ENCODE results near the gene DYRK1B. TPM values are rescaled to one million over a fixed set of nuclear protein-coding genes. Genes with fewer than 3 reads are reported as not detected.

Gene DYRK1B
- total RNA-seq, 4 donors from 2014 or later: 8.3 to 38.7 (median 17.3) TPM

- H3K27me3 ChIP-seq: no peaks in the 10 kb centered on the region
- H3K4me3 ChIP-seq: no peak overlapping the region
- DNase-seq: no peak
- H3K9me3 ChIP-seq: no peaks in the 10 kb centered on the region
- no peak overlapping the region for H3K27ac ChIP-seq
- H3K36me3 ChIP-seq: no peaks in the 10 kb centered on the region
- TF ChIP-seq CTCF (IDR thresholded peaks at IDR 0.05) (no peak), POLR2A (IDR thresholded peaks at IDR 0.05) (no peak)
- H3K4me1 ChIP-seq: no peaks in the 10 kb centered on the region
Measured at GRCh38 chr19:39852882-39853281, 18.9 kb upstream of the DYRK1B start.

- Histone ChIP-seq H3K9me3 (no peaks in the 10 kb centered on the region), H3K4me1 (peaks cover 0 to 8% (median 0%) of the 10 kb centered on the region in 4 donors), H3K36me3 (no peaks in the 10 kb centered on the region), H3K27me3 (no peaks in the 10 kb centered on the region), H3K4me3 (no peak overlapping the region), H3K27ac (no peak overlapping the region)
- TF ChIP-seq CTCF (IDR thresholded peaks at IDR 0.05): no peak
- TF ChIP-seq POLR2A (IDR thresholded peaks at IDR 0.05): no peak
- no peak for DNase-seq
Measured at GRCh38 chr19:39850892-39851291, 16.9 kb upstream of the DYRK1B start.

DNA sequence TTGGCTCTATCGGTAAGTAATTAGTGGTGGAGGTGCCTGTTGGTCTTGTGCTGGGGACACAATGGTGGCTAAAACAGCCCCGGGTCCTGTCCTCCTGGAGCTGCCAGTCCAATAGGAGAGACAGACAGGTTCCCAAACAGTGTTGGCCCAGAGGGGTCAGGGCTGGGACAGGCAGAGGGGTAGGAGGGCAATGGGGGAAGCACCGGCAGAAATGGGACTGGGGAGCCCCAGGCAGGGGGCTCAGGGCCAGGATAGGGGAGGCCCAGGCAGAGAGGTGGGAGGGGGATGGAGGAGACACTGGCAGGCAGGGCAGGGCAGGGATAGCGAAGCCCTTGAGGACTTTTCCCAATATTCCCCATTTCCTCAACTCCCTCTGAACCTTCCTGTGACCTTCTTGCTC lies 14.4 kb upstream of the DYRK1B start:
- TF ChIP-seq POLR2A (IDR thresholded peaks at IDR 0.05): no peak
- no peak for TF ChIP-seq CTCF (IDR thresholded peaks at IDR 0.05)
- Histone ChIP-seq H3K9me3 (no peaks in the 10 kb centered on the region), H3K4me1 (peaks cover 0 to 24% (median 7%) of the 10 kb centered on the region in 4 donors), H3K27ac (no peak overlapping the region), H3K36me3 (no peaks in the 10 kb centered on the region), H3K27me3 (no peaks in the 10 kb centered on the region), H3K4me3 (no peak overlapping the region)
- no peak for DNase-seq

GRCh38 chr19:39847525-39847924 lies 13.6 kb upstream of the DYRK1B start:
- Histone ChIP-seq H3K4me3 (no peak overlapping the region), H3K4me1 (peaks cover 0 to 31% (median 9%) of the 10 kb centered on the region in 4 donors), H3K27ac (no peak overlapping the region), H3K9me3 (no peaks in the 10 kb centered on the region), H3K36me3 (no peaks in the 10 kb centered on the region), H3K27me3 (no peaks in the 10 kb centered on the region)
- DNase-seq: no peak
- no peak for TF ChIP-seq POLR2A (IDR thresholded peaks at IDR 0.05)
- no peak for TF ChIP-seq CTCF (IDR thresholded peaks at IDR 0.05)

DNA sequence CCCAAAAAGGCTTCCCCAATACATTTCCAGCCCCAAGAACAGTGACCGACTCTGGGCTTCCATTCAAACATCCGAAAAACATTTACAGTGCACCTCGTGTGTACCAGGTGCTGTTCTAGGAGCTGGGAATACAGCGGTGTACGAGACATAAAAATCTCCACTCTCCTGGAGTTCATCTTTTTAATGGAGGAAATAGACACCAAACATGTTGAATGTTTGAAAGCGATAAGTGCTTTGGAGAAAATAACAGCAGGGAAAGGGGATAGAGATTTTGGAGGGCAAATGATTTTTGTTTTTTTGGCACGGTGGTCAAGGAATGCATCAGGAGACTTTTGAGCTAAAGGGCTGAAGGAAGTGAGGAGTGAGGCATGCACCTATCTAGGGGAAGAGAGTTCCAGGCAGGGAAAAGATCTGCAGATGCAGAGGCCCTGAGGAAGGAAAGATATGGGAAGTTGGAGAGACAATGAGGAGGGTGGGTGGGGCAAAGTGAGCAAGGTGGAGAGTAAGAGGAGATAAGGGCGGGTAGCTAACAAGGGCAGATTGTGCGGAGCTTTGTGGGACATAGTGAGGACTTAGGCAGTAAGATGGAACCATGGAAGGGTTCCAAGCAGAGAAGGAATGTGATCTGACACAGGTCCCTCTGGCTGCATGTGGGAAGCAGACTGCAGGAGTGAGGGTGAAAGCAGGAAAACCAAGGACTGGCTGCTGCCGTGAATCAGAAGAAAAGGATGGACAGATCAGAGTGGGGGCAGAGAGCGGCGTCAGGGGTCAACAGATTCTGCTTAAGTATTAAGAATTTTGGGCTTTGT lies 12.9 kb upstream of the DYRK1B start:
- TF ChIP-seq POLR2A (IDR thresholded peaks at IDR 0.05) (no peak), CTCF (IDR thresholded peaks at IDR 0.05) (no peak)
- Histone ChIP-seq H3K9me3 (no peaks in the 10 kb centered on the region), H3K4me3 (peak overlapping the region; percentile 85 to 93 (median 88)), H3K4me1 (peaks cover 0 to 32% (median 11%) of the 10 kb centered on the region in 4 donors), H3K36me3 (no peaks in the 10 kb centered on the region), H3K27me3 (no peaks in the 10 kb centered on the region), H3K27ac (peak overlapping the region; percentile 85 to 87 (median 85))
- no peak for DNase-seq

All from Peyer's patch (tissue), 4 donors.